NCI-H2171 treated with DMSO at 0.1 percent for 48 hours (cell line): ENCODE results near the gene PACSIN1.
A peak's percentile ranks its signal among the peaks of the same experiment; 100 is the strongest.
"Not testable (repeated sequence)": the region's sequence is repeated elsewhere in the genome, so short reads cannot be mapped to it uniquely, and the experiment has no call there.

Experiments
- DNase-seq: peaks from one replicate; lab custom pipeline; 2025; lab: John Stamatoyannopoulos, UW

PACSIN1 gene

GRCh38 chr6:34457742-34458735 lies 7.8 kb upstream of the PACSIN1 start:
- no peak for DNase-seq

- DNase-seq, result peak; percentile 34
Observed at GRCh38 chr6:34459899-34460593, 5.8 kb upstream of the PACSIN1 start.

GRCh38 chr6:34460796-34461507 lies 4.9 kb upstream of the PACSIN1 start:
- DNase-seq, result no peak

GRCh38 chr6:34462010-34462409 lies 3.9 kb upstream of the PACSIN1 start:
- no peak for DNase-seq

GRCh38 chr6:34462551-34462971 lies 3.3 kb upstream of the PACSIN1 start:
- DNase-seq, result no peak

- no peak for DNase-seq
Observed at GRCh38 chr6:34463299-34463698, 2.6 kb upstream of the PACSIN1 start.

- no peak for DNase-seq
Observed at GRCh38 chr6:34463849-34464248, 2.0 kb upstream of the PACSIN1 start.

GRCh38 chr6:34466242-34467185 lies 638 bp downstream of the PACSIN1 start:
- no peak for DNase-seq

GRCh38 chr6:34468378-34468892 lies 2.6 kb downstream of the PACSIN1 start:
- no peak for DNase-seq

- no peak for DNase-seq
Observed at GRCh38 chr6:34469499-34469898, 3.6 kb downstream of the PACSIN1 start.

GRCh38 chr6:34472425-34472824 lies 6.5 kb downstream of the PACSIN1 start:
- no peak for DNase-seq

- DNase-seq, result no peak
Observed at GRCh38 chr6:34473967-34474366, 8.1 kb downstream of the PACSIN1 start.

- no peak for DNase-seq
Observed at GRCh38 chr6:34474754-34475153, 8.9 kb downstream of the PACSIN1 start.

GRCh38 chr6:34475238-34475682 lies 9.4 kb downstream of the PACSIN1 start:
- DNase-seq, result no peak

- no peak for DNase-seq
Observed at GRCh38 chr6:34475767-34476328, 10.0 kb downstream of the PACSIN1 start.

- DNase-seq, result peak; percentile 74
Observed at GRCh38 chr6:34476447-34476846, 10.6 kb downstream of the PACSIN1 start.

- no peak for DNase-seq
Observed at GRCh38 chr6:34476921-34477320, 11.0 kb downstream of the PACSIN1 start.

- no peak for DNase-seq
Observed at GRCh38 chr6:34478796-34479195, 12.9 kb downstream of the PACSIN1 start.

- not testable (repeated sequence) for DNase-seq
Observed at GRCh38 chr6:34483781-34484180, 17.9 kb downstream of the PACSIN1 start.

- DNase-seq, result no peak
Observed at GRCh38 chr6:34484391-34484790, 18.5 kb downstream of the PACSIN1 start.

- peak; percentile 37 for DNase-seq
Observed at GRCh38 chr6:34484899-34485298, 19.0 kb downstream of the PACSIN1 start.
